ENCODE data around the gene ADPRM. TPM values are rescaled to one million over a fixed set of nuclear protein-coding genes. Genes with fewer than 3 reads are reported as not detected.

ADPRM gene
- total and polyA plus RNA-seq, 2 experiments from 2014 or later: 7.7 to 17.8 TPM

- Histone ChIP-seq H3K9me3 (ENCODE audit: low read depth) (no peaks in the 10 kb centered on the region), H4K20me1 (ENCODE audit: insufficient read depth, poor library complexity, severe bottlenecking) (no peaks in the 10 kb centered on the region)
- WGBS (ENCODE audit: low lambda C conversion rate, missing lambda C conversion rate): 88% methylated on average over 15 of the region's 15 CpGs
Measured at GRCh38 chr17:10657148-10657547, 40.2 kb upstream of the ADPRM start, which contains the start of gene MYH3. Gene MYH3, minus strand, starts transcription at chr17:10657309. Its CDS starts 2,245 bp downstream, at chr17:10655064.

GRCh38 chr17:10657879-10658278 is 39.5 kb upstream of the ADPRM start:
- Histone ChIP-seq H3K36me3 (replicated peaks; ENCODE audit: insufficient read depth, low read depth) (no peaks in the 10 kb centered on the region), H3K4me3 (no peak overlapping the region), H4K20me1 (ENCODE audit: insufficient read depth, poor library complexity, severe bottlenecking) (no peaks in the 10 kb centered on the region), H3K9me3 (ENCODE audit: low read depth) (no peaks in the 10 kb centered on the region), H3K4me2 (no peak overlapping the region), H3K27me3 (no peaks in the 10 kb centered on the region), H3K79me2 (no peaks in the 10 kb centered on the region), H3K27ac (no peak overlapping the region), H3K4me1 (ENCODE audit: insufficient read depth) (no peaks in the 10 kb centered on the region), H2AFZ (no peak overlapping the region), H3K9me2 (replicated peaks; ENCODE audit: insufficient read depth) (no peaks in the 10 kb centered on the region)
- WGBS (ENCODE audit: low lambda C conversion rate, missing lambda C conversion rate): 84% methylated on average over 10 of the region's 10 CpGs
- TF ChIP-seq EZH2phosphoT487 (IDR thresholded peaks at IDR 0.05; ENCODE audit: low read depth, severe bottlenecking, unreplicated experiment): no peak
- no peak for TF ChIP-seq EZH2 (IDR thresholded peaks at IDR 0.05; ENCODE audit: borderline replicate concordance)
- no peak for DNase-seq (ENCODE audit: low spot score)

More at GRCh38 chr17:10657148-10657547, 40.2 kb upstream of the ADPRM start, which contains the start of gene MYH3:
- Histone ChIP-seq H3K27me3 (no peaks in the 10 kb centered on the region), H2AFZ (no peak within 1 kb of the TSS), H3K4me2 (no peak within 1 kb of the TSS), H3K36me3 (replicated peaks; ENCODE audit: insufficient read depth, low read depth) (no peaks in the 10 kb centered on the region), H3K4me1 (ENCODE audit: insufficient read depth) (no peaks in the 10 kb centered on the region), H3K4me3 (no peak within 1 kb of the TSS), H3K27ac (no peak within 1 kb of the TSS), H3K79me2 (no peaks in the 10 kb centered on the region), H3K9me2 (replicated peaks; ENCODE audit: insufficient read depth) (no peaks in the 10 kb centered on the region)
- TF ChIP-seq EZH2 (IDR thresholded peaks at IDR 0.05; ENCODE audit: borderline replicate concordance) (no peak), CTCF (IDR thresholded peaks at IDR 0.05; ENCODE audit: poor library complexity) (no peak), EZH2phosphoT487 (IDR thresholded peaks at IDR 0.05; ENCODE audit: low read depth, severe bottlenecking, unreplicated experiment) (no peak)
- no peak for DNase-seq (ENCODE audit: low spot score)

GRCh38 chr17:10661437-10661836 is 36.0 kb upstream of the ADPRM start:
- Histone ChIP-seq H4K20me1 (ENCODE audit: insufficient read depth, poor library complexity, severe bottlenecking) (no peaks in the 10 kb centered on the region), H3K4me2 (no peak overlapping the region), H3K79me2 (no peaks in the 10 kb centered on the region), H3K4me1 (ENCODE audit: insufficient read depth) (no peaks in the 10 kb centered on the region), H3K4me3 (no peak overlapping the region), H3K9me2 (replicated peaks; ENCODE audit: insufficient read depth) (no peaks in the 10 kb centered on the region), H3K27ac (no peak overlapping the region), H2AFZ (no peak overlapping the region), H3K36me3 (replicated peaks; ENCODE audit: insufficient read depth, low read depth) (no peaks in the 10 kb centered on the region), H3K9me3 (ENCODE audit: low read depth) (no peaks in the 10 kb centered on the region), H3K27me3 (no peaks in the 10 kb centered on the region)
- TF ChIP-seq EZH2phosphoT487 (IDR thresholded peaks at IDR 0.05; ENCODE audit: low read depth, severe bottlenecking, unreplicated experiment) (no peak), EZH2 (IDR thresholded peaks at IDR 0.05; ENCODE audit: borderline replicate concordance) (no peak), CTCF (IDR thresholded peaks at IDR 0.05; ENCODE audit: poor library complexity) (no peak)
- DNase-seq (ENCODE audit: low spot score): no peak
- 89% methylated on average over 10 of the region's 10 CpGs for WGBS (ENCODE audit: low lambda C conversion rate, missing lambda C conversion rate)

GRCh38 chr17:10663231-10663630 is 34.2 kb upstream of the ADPRM start:
- Histone ChIP-seq H3K36me3 (replicated peaks; ENCODE audit: insufficient read depth, low read depth) (no peaks in the 10 kb centered on the region), H3K27ac (no peak overlapping the region), H3K4me3 (no peak overlapping the region), H2AFZ (no peak overlapping the region), H4K20me1 (ENCODE audit: insufficient read depth, poor library complexity, severe bottlenecking) (no peaks in the 10 kb centered on the region), H3K9me3 (ENCODE audit: low read depth) (no peaks in the 10 kb centered on the region), H3K9me2 (replicated peaks; ENCODE audit: insufficient read depth) (no peaks in the 10 kb centered on the region), H3K4me2 (no peak overlapping the region), H3K27me3 (no peaks in the 10 kb centered on the region), H3K4me1 (ENCODE audit: insufficient read depth) (no peaks in the 10 kb centered on the region), H3K79me2 (no peaks in the 10 kb centered on the region)
- WGBS (ENCODE audit: low lambda C conversion rate, missing lambda C conversion rate): 96% methylated on average over 6 of the region's 6 CpGs
- TF ChIP-seq EZH2phosphoT487 (IDR thresholded peaks at IDR 0.05; ENCODE audit: low read depth, severe bottlenecking, unreplicated experiment) (no peak), CTCF (IDR thresholded peaks at IDR 0.05; ENCODE audit: poor library complexity) (no peak), EZH2 (IDR thresholded peaks at IDR 0.05; ENCODE audit: borderline replicate concordance) (no peak)
- no peak for DNase-seq (ENCODE audit: low spot score)
